MM.1S (cell line): ENCODE results near the gene PLAAT5.
"Not testable (repeated sequence)": the region's sequence is repeated elsewhere in the genome, so short reads cannot be mapped to it uniquely, and the experiment has no call there.

Experiments used
- DNase-seq: peaks from one replicate; pipeline ENCODE4 v3.0.0-alpha.2; 2015
- H2AFZ ChIP-seq: fragments of 300-600 bp; sonication (generic); 2 replicates; pipeline ENCODE4 v1.6.0; 2016; ENCODE audit warnings: antibody characterized with exemption, low read length
- H3F3A ChIP-seq: fragments of 300-600 bp; sonication (generic); 2 replicates; pipeline ENCODE4 v1.6.1; 2016; ENCODE audit warnings: mild to moderate bottlenecking, antibody characterized with exemption, low read length, moderate library complexity, mixed read lengths; ENCODE audit not compliant: insufficient read depth
- H3K27ac ChIP-seq: fragments of 300-600 bp; sonication (generic); 2 replicates; pipeline ENCODE4 v1.5.1; 2016; ENCODE audit warnings: mild to moderate bottlenecking, low read length
- H3K27me3 ChIP-seq: fragments of 300-600 bp; sonication (generic); replicated peaks from 2 replicates; pipeline ENCODE4 v1.6.0; 2016; ENCODE audit warnings: low read length; ENCODE audit not compliant: insufficient read depth
- H3K36me3 ChIP-seq: fragments of 300-600 bp; sonication (generic); replicated peaks from 2 replicates; pipeline ENCODE4 v1.6.1; 2016; ENCODE audit warnings: mild to moderate bottlenecking, low read length, mixed read lengths; ENCODE audit not compliant: insufficient read depth
- H3K4me1 ChIP-seq: fragments of 300-600 bp; sonication (generic); 2 replicates; pipeline ENCODE4 v1.6.1; 2016; ENCODE audit warnings: low read length, mixed read lengths
- H3K4me2 ChIP-seq: fragments of 300-600 bp; sonication (generic); 2 replicates; pipeline ENCODE4 v1.6.0; 2016; ENCODE audit warnings: low read depth, low read length
- H3K4me3 ChIP-seq: fragments of 300-600 bp; sonication (generic); 2 replicates; pipeline ENCODE4 v1.5.1; 2016; ENCODE audit warnings: low read length, mixed read lengths
- H3K79me2 ChIP-seq: fragments of 300-600 bp; sonication (generic); 2 replicates; pipeline ENCODE4 v1.6.1; 2016; ENCODE audit warnings: mixed run types, low read length, mixed read lengths
- H3K9ac ChIP-seq: fragments of 300-600 bp; sonication (generic); 2 replicates; pipeline ENCODE4 v1.6.1; 2016; ENCODE audit warnings: low read length, mixed read lengths
- H3K9me2 ChIP-seq: fragments of 300-600 bp; sonication (generic); replicated peaks from 2 replicates; pipeline ENCODE4 v1.6.1; 2016; ENCODE audit warnings: mild to moderate bottlenecking, low read length, mixed read lengths; ENCODE audit not compliant: insufficient read depth
- H3K9me3 ChIP-seq: fragments of 300-600 bp; sonication (generic); replicated peaks from 2 replicates; pipeline ENCODE4 v1.6.1; 2016; ENCODE audit warnings: mild to moderate bottlenecking, low read length, mixed read lengths; ENCODE audit not compliant: insufficient read depth
- H4K20me1 ChIP-seq: fragments of 300-600 bp; sonication (generic); 2 replicates; pipeline ENCODE4 v1.6.1; 2016; ENCODE audit warnings: mild to moderate bottlenecking, low read length, moderate library complexity, mixed read lengths; ENCODE audit not compliant: insufficient read depth
- EZH2 ChIP-seq: fragments of 300-600 bp; sonication (generic); optimal IDR thresholded peaks from 2 replicates; pipeline ENCODE3; 2017; ENCODE audit warnings: low read depth, mild to moderate bottlenecking, antibody characterized with exemption, low read length, mixed read lengths
- EZH2phosphoT487 ChIP-seq: fragments of 300-600 bp; sonication (generic); IDR thresholded peaks from 2 replicates; pipeline ENCODE4 v1.6.1; 2018; ENCODE audit warnings: antibody characterized with exemption, low read length
- TF ChIP-seq, protein P1 (sequence below): fragments of 300-600 bp; sonication (generic); IDR thresholded peaks from 2 replicates; pipeline ENCODE4 v1.5.1; 2016; ENCODE audit warnings: antibody characterized with exemption, low read length, mixed read lengths

PLAAT5 gene

DNA sequence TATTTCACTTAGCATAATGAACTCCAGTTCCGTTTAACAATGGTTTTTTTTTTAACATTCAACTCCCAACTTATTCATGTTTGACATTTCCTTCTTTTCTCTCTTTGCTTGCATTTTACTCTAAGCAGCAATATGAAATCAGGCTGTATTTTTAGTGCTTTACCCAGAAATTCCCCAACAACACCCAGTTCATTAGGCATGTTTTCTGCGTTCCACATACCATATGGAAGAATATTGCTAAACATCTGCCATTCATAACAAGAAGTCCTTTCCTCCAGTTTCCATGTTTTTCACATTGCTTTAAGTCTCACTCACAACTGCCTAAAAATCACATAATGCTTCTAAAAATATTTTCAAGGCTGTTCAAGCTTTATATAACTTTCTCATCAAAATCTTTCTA lies 45.8 kb downstream of the PLAAT5 start:
- no peaks in the 10 kb centered on the region for H4K20me1 ChIP-seq
- no peaks in the 10 kb centered on the region for H3K27me3 ChIP-seq
- no peak for DNase-seq
- no peak overlapping the region for H3K27ac ChIP-seq
- no peak overlapping the region for H3K4me3 ChIP-seq
- no peak overlapping the region for H2AFZ ChIP-seq
- H3F3A ChIP-seq = no peaks in the 10 kb centered on the region
- no peaks in the 10 kb centered on the region for H3K79me2 ChIP-seq
- H3K4me2 ChIP-seq = no peak overlapping the region
- peaks cover 4% of the 10 kb centered on the region; the same call in 1 of the 2 replicates for H3K4me1 ChIP-seq
- TF ChIP-seq EZH2phosphoT487 (no peak), EZH2 (no peak)
- TF ChIP-seq, protein P1, sequence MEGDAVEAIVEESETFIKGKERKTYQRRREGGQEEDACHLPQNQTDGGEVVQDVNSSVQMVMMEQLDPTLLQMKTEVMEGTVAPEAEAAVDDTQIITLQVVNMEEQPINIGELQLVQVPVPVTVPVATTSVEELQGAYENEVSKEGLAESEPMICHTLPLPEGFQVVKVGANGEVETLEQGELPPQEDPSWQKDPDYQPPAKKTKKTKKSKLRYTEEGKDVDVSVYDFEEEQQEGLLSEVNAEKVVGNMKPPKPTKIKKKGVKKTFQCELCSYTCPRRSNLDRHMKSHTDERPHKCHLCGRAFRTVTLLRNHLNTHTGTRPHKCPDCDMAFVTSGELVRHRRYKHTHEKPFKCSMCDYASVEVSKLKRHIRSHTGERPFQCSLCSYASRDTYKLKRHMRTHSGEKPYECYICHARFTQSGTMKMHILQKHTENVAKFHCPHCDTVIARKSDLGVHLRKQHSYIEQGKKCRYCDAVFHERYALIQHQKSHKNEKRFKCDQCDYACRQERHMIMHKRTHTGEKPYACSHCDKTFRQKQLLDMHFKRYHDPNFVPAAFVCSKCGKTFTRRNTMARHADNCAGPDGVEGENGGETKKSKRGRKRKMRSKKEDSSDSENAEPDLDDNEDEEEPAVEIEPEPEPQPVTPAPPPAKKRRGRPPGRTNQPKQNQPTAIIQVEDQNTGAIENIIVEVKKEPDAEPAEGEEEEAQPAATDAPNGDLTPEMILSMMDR = no peak
- H3K9me3 ChIP-seq = no peaks in the 10 kb centered on the region
- H3K36me3 ChIP-seq = no peaks in the 10 kb centered on the region
- H3K9ac ChIP-seq = no peak overlapping the region
- H3K9me2 ChIP-seq = no peaks in the 10 kb centered on the region

DNA sequence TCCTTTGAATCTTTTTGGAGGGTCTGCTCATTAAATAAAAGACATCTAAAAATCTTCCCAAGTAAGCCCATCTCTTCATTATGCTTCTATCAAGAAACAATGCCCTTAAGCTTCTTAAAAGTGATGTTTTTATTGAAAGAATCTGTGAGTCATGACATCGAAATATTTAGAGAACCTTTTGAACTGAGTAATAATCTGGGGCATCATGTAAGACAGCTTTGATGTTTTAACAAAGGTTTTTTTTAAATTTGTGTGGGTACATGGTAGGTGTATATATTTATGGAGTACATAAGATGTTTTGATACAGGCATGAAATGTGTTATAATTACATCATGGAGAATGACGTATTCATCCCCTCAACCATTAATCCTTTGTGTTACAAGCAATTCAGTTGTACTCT lies 46.8 kb downstream of the PLAAT5 start:
- H3F3A ChIP-seq = no peaks in the 10 kb centered on the region
- no peak overlapping the region for H3K27ac ChIP-seq
- no peak overlapping the region for H3K4me3 ChIP-seq
- no peak for DNase-seq
- no peak overlapping the region for H3K4me2 ChIP-seq
- H3K36me3 ChIP-seq = no peaks in the 10 kb centered on the region
- H3K27me3 ChIP-seq = no peaks in the 10 kb centered on the region
- peaks cover 4% of the 10 kb centered on the region; the same call in 1 of the 2 replicates for H3K4me1 ChIP-seq
- H3K9ac ChIP-seq = no peak overlapping the region
- H2AFZ ChIP-seq = no peak overlapping the region
- H3K9me2 ChIP-seq = no peaks in the 10 kb centered on the region
- H3K79me2 ChIP-seq = no peaks in the 10 kb centered on the region
- H4K20me1 ChIP-seq = no peaks in the 10 kb centered on the region
- TF ChIP-seq, protein P1 = no peak
- TF ChIP-seq EZH2 (no peak), EZH2phosphoT487 (no peak)
- no peaks in the 10 kb centered on the region for H3K9me3 ChIP-seq

DNA sequence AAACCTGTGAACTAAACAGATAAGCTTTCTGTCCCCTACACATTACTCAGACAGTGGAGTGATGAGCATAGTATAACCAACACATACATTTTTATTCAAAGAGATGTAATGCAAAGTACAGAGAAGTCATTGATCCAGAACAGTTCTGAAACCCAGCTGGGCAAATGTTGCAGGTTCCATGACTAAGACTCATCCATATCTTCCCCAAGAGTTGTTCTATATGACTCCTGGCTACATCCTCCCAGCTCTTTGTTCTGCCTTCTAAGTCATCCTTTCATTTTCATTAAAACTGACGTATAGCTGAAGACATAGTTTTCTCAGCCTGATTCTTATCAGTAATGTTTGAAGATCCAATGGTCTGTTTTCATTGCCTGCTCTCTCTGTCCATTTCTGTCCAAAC lies 47.3 kb downstream of the PLAAT5 start:
- Histone ChIP-seq H3K4me2 (no peak overlapping the region), H2AFZ (no peak overlapping the region), H3K36me3 (no peaks in the 10 kb centered on the region), H3K9me3 (no peaks in the 10 kb centered on the region), H3K27me3 (no peaks in the 10 kb centered on the region), H3K9me2 (no peaks in the 10 kb centered on the region), H4K20me1 (no peaks in the 10 kb centered on the region), H3K4me3 (no peak overlapping the region), H3K27ac (no peak overlapping the region), H3K9ac (no peak overlapping the region), H3F3A (no peaks in the 10 kb centered on the region), H3K4me1 (peaks cover 4% of the 10 kb centered on the region; the same call in 1 of the 2 replicates), H3K79me2 (no peaks in the 10 kb centered on the region)
- no peak for DNase-seq
- no peak for TF ChIP-seq EZH2phosphoT487
- TF ChIP-seq, protein P1 = no peak
- TF ChIP-seq EZH2 = no peak

DNA sequence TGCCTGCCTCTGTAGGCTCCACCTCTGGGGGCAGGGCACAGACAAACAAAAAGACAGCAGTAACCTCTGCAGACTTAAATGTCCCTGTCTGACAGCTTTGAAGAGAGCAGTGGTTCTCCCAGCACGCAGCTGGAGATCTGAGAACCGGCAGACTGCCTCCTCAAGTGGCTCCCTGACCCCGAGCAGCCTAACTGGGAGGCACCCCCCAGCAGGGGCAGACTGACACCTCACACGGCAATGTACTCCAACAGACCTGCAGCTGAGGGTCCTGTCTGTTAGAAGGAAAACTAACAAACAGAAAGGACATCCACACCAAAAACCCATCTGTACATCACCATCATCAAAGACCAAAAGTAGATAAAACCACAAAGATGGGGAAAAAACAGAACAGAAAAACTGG lies 55.1 kb downstream of the PLAAT5 start:
- not testable (repeated sequence) for H3K9ac ChIP-seq, H3K4me2 ChIP-seq, H3K9me2 ChIP-seq, H3K9me3 ChIP-seq, H4K20me1 ChIP-seq, H2AFZ ChIP-seq, H3K4me3 ChIP-seq, H3K36me3 ChIP-seq, H3F3A ChIP-seq, H3K27me3 ChIP-seq, H3K79me2 ChIP-seq, H3K27ac ChIP-seq, DNase-seq, H3K4me1 ChIP-seq

DNA sequence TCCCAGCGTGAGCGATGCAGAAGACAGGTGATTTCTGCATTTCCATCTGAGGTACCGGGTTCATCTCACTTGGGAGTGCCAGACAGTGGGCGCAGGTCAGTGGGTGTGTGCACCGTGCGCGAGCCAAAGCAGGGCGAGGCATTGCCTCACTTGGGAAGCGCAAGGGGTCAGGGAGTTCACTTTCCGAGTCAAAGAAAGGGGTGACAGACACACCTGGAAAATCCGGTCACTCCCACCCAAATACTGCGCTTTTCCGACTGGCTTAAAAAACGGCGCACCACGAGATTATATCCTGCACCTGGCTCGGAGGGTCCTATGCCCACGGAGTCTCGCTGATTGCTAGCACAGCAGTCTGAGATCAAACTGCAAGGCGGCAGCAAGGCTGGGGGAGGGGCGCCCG lies 55.6 kb downstream of the PLAAT5 start:
- not testable (repeated sequence) for H3K9ac ChIP-seq, DNase-seq, H3K79me2 ChIP-seq, H3K9me2 ChIP-seq, H3K27ac ChIP-seq, H4K20me1 ChIP-seq, H2AFZ ChIP-seq, H3K4me1 ChIP-seq, H3F3A ChIP-seq, H3K4me2 ChIP-seq, H3K27me3 ChIP-seq, H3K9me3 ChIP-seq, H3K4me3 ChIP-seq, H3K36me3 ChIP-seq

DNA sequence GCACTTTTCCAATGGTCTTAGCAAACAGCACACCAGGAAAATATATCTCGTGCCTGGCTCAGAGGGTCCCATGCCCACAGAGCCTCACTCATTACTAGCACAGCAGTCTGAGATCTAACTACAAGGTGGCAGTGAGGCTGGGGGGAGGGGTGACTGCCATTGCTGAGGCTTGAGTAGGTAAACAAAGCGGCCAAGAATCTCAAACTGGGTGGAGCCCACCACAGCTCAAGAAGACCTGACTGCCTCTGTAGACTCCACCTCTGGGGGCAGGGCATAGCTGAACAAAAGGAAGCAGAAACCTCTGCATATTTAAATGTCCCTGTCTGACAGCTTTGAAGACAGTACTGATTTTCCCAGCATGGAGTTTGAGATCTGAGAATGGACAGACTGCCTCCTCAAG lies 60.2 kb downstream of the PLAAT5 start:
- not testable (repeated sequence) for H3K36me3 ChIP-seq

More for the DNA sequence above, 60.2 kb downstream of the PLAAT5 start:
- not testable (repeated sequence) for H3K79me2 ChIP-seq, H3K4me3 ChIP-seq, H3K9ac ChIP-seq, H3K4me2 ChIP-seq, H4K20me1 ChIP-seq, H3K9me2 ChIP-seq, DNase-seq, H3K27ac ChIP-seq, H3K27me3 ChIP-seq, H3K4me1 ChIP-seq, H2AFZ ChIP-seq, H3F3A ChIP-seq, H3K9me3 ChIP-seq
